ENCODE measurements around the gene IPMK. TPM values are rescaled to one million over a fixed set of nuclear protein-coding genes. Genes with fewer than 3 reads are reported as not detected.
A peak's percentile ranks its signal among the peaks of the same experiment; 100 is the strongest.

The IPMK gene
- total and polyA plus RNA-seq, 5 donors from 2014 or later, result 1.3 to 4.2 (median 2.1) TPM

DNA sequence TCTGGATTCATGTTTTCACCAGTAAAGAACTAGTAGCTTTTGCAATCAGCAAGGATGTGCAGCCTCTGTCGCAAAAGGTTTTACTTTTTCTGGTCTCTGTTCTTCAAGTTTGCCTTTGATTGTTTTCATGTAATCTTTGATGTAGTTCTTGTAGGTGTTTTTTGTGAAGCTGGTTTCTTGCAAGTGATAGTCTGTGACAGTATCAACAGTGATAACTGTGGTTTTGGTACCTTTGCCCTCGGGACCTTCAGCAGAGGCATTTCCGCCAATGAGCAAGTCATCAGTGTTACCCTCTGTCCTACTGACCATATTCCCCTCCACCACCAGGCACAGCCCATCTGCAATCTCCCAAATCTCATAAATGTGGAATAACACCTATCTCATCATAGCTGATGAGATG lies 55.1 kb downstream of the IPMK start:
- Histone ChIP-seq H3K9me3 (ENCODE audit: control insufficient read depth in 2 of 2, low read length in 2 of 2) (no peaks in the 10 kb centered on the region), H3K27ac (ENCODE audit: insufficient read depth, low read length, poor library complexity, severe bottlenecking) (no peak overlapping the region), H3K27me3 (ENCODE audit: control insufficient read depth, insufficient read depth, low read length) (no peaks in the 10 kb centered on the region), H3K36me3 (ENCODE audit: control insufficient read depth, insufficient read depth, low read length) (no peaks in the 10 kb centered on the region), H3K4me3 (ENCODE audit: low read depth, low read length) (no peak overlapping the region), H3K4me1 (ENCODE audit: control insufficient read depth, insufficient read depth, low read length, poor library complexity, severe bottlenecking) (no peaks in the 10 kb centered on the region)
- H3K9me3 Mint-ChIP-seq, result peaks cover 0 to 3% (median 0%) of the 10 kb centered on the region in 7 donors
- H3K27me3 Mint-ChIP-seq, result no peaks in the 10 kb centered on the region
- no peak overlapping the region for H3K27ac Mint-ChIP-seq
- ATAC-seq (ENCODE audit: low read depth in 2 of 2), result no peak
- peaks cover 0 to 13% (median 8%) of the 10 kb centered on the region in 4 donors for H3K4me1 Mint-ChIP-seq
- no peak for DNase-seq
- peaks cover 38% of the 10 kb centered on the region for H3K36me3 Mint-ChIP-seq
- H3K4me3 Mint-ChIP-seq, result peak overlapping the region in 1 of 4 donors; percentile 2

DNA sequence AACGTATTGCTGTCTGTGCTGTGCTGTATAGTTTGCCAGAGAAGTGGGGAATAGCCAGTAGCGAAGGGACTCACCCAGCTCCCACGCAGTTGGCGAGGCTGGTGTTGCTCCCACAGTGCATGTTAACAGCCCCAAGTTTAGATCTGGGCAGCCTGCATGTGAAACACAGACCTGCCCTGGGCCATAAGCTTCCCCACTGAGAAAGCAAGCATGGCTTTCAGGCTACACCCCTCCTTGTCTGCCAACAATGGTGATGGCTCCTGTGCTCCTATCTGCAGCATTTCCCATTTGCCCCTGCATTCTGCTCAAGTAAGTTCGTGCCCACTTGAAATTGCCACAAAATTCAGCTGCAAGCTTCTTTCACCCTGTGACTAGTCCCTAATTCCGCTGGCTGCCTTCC lies 57.5 kb downstream of the IPMK start:
- H3K27me3 Mint-ChIP-seq, result no peaks in the 10 kb centered on the region
- H3K36me3 ChIP-seq (ENCODE audit: control insufficient read depth, insufficient read depth, low read length), result no peaks in the 10 kb centered on the region
- H3K27ac Mint-ChIP-seq, result no peak overlapping the region
- no peaks in the 10 kb centered on the region for H3K4me1 ChIP-seq (ENCODE audit: control insufficient read depth, insufficient read depth, low read length, poor library complexity, severe bottlenecking)
- H3K27me3 ChIP-seq (ENCODE audit: control insufficient read depth, insufficient read depth, low read length), result no peaks in the 10 kb centered on the region
- no peak overlapping the region for H3K27ac ChIP-seq (ENCODE audit: insufficient read depth, low read length, poor library complexity, severe bottlenecking)
- DNase-seq (no peak), ATAC-seq (ENCODE audit: low read depth in 2 of 2) (no peak)
- H3K4me1 Mint-ChIP-seq, result peaks cover 0 to 11% (median 7%) of the 10 kb centered on the region in 4 donors
- no peaks in the 10 kb centered on the region for H3K9me3 ChIP-seq (ENCODE audit: control insufficient read depth in 2 of 2, low read length in 2 of 2)
- H3K4me3 Mint-ChIP-seq, result no peak overlapping the region
- peaks cover 0 to 3% (median 0%) of the 10 kb centered on the region in 7 donors for H3K9me3 Mint-ChIP-seq
- H3K36me3 Mint-ChIP-seq, result peaks cover 35% of the 10 kb centered on the region
- no peak overlapping the region for H3K4me3 ChIP-seq (ENCODE audit: low read depth, low read length)

DNA sequence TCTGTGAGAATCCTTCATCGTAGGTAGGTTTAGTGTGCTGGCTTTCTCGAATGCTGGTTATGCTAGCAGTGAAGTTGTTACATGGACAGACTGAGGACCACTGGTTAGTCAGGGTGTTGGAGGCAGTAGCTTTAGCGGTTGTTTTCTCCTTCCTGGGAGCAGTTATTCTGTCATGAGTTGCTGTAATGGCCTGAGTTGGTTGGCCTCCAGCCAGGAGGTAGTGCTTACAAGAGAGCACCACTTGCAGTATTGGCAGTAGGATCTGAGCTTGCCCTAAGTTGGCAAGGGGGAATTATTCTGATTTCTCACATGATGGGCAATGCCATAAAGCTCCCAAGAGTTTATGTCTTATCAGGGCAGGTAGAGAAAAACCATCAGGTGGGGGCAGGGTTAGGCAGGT lies 58.0 kb downstream of the IPMK start:
- Histone ChIP-seq H3K27me3 (ENCODE audit: control insufficient read depth, insufficient read depth, low read length) (no peaks in the 10 kb centered on the region), H3K9me3 (ENCODE audit: control insufficient read depth in 2 of 2, low read length in 2 of 2) (no peaks in the 10 kb centered on the region), H3K27ac (ENCODE audit: insufficient read depth, low read length, poor library complexity, severe bottlenecking) (no peak overlapping the region), H3K36me3 (ENCODE audit: control insufficient read depth, insufficient read depth, low read length) (no peaks in the 10 kb centered on the region), H3K4me1 (ENCODE audit: control insufficient read depth, insufficient read depth, low read length, poor library complexity, severe bottlenecking) (no peaks in the 10 kb centered on the region), H3K4me3 (ENCODE audit: low read depth, low read length) (no peak overlapping the region)
- Mint-ChIP-seq H3K4me1 (peaks cover 0 to 9% (median 5%) of the 10 kb centered on the region in 4 donors), H3K27me3 (no peaks in the 10 kb centered on the region), H3K9me3 (peaks cover 0 to 3% (median 0%) of the 10 kb centered on the region in 7 donors), H3K4me3 (no peak overlapping the region), H3K36me3 (peaks cover 31% of the 10 kb centered on the region), H3K27ac (no peak overlapping the region)
- DNase-seq, result no peak
- no peak for ATAC-seq (ENCODE audit: low read depth in 2 of 2)

DNA sequence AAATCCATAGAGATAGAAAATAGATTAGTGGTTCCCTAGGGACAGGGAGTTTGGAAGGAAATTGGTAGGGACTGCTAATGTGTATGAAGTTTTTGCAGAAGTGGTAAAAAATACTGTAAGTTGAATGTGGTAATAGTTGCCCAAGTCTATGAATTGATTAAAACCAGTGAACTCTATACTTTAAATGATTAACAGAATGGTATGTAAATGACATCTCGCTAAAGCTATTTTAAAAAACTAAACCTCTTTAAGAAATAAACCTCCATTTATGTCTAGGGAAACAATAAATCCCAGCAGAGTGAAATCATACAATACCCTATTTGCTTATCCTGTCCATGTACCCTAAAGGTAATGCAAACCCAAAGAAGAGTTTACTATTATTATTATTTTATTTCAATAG lies 61.4 kb downstream of the IPMK start:
- DNase-seq (no peak), ATAC-seq (ENCODE audit: low read depth in 2 of 2) (no peak)
- H3K36me3 ChIP-seq (ENCODE audit: control insufficient read depth, insufficient read depth, low read length), result no peaks in the 10 kb centered on the region
- no peak overlapping the region for H3K27ac ChIP-seq (ENCODE audit: insufficient read depth, low read length, poor library complexity, severe bottlenecking)
- no peaks in the 10 kb centered on the region for H3K27me3 ChIP-seq (ENCODE audit: control insufficient read depth, insufficient read depth, low read length)
- Mint-ChIP-seq H3K27me3 (no peaks in the 10 kb centered on the region), H3K4me1 (peaks cover 0 to 2% (median 0%) of the 10 kb centered on the region in 4 donors), H3K27ac (no peak overlapping the region), H3K9me3 (peaks cover 0 to 2% (median 0%) of the 10 kb centered on the region in 7 donors), H3K36me3 (peaks cover 25% of the 10 kb centered on the region), H3K4me3 (no peak overlapping the region)
- no peaks in the 10 kb centered on the region for H3K4me1 ChIP-seq (ENCODE audit: control insufficient read depth, insufficient read depth, low read length, poor library complexity, severe bottlenecking)
- no peak overlapping the region for H3K4me3 ChIP-seq (ENCODE audit: low read depth, low read length)
- no peaks in the 10 kb centered on the region for H3K9me3 ChIP-seq (ENCODE audit: control insufficient read depth in 2 of 2, low read length in 2 of 2)

DNA sequence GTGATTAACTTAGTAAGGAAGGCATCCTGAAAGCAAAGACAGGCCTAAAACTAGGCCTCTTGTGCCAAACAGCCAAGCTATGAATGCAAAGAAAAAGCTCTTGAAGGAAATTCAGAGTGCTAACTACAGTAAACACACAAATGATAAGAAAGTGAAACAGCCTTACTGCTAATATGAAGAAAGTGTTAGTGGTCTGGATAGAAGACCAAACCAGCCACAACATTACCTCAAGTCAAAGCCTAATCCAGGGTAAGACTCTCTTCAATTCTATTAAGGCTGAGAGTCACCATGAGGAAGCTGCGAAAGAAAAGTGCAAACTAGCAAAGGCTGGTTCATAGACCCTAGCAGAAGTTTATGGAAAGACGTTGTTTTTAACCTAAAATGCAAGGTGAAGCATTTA lies 66.0 kb downstream of the IPMK start:
- peaks cover 0 to 2% (median 0%) of the 10 kb centered on the region in 4 donors for H3K4me1 Mint-ChIP-seq
- Histone ChIP-seq H3K27me3 (ENCODE audit: control insufficient read depth, insufficient read depth, low read length) (no peaks in the 10 kb centered on the region), H3K4me3 (ENCODE audit: low read depth, low read length) (no peak overlapping the region), H3K4me1 (ENCODE audit: control insufficient read depth, insufficient read depth, low read length, poor library complexity, severe bottlenecking) (no peaks in the 10 kb centered on the region), H3K36me3 (ENCODE audit: control insufficient read depth, insufficient read depth, low read length) (no peaks in the 10 kb centered on the region), H3K9me3 (ENCODE audit: control insufficient read depth in 2 of 2, low read length in 2 of 2) (no peaks in the 10 kb centered on the region), H3K27ac (ENCODE audit: insufficient read depth, low read length, poor library complexity, severe bottlenecking) (no peak overlapping the region)
- ATAC-seq (ENCODE audit: low read depth in 2 of 2) (no peak), DNase-seq (no peak)
- no peak overlapping the region for H3K4me3 Mint-ChIP-seq
- H3K9me3 Mint-ChIP-seq, result no peaks in the 10 kb centered on the region
- peaks cover 17% of the 10 kb centered on the region for H3K36me3 Mint-ChIP-seq
- no peak overlapping the region for H3K27ac Mint-ChIP-seq
- H3K27me3 Mint-ChIP-seq, result no peaks in the 10 kb centered on the region

DNA sequence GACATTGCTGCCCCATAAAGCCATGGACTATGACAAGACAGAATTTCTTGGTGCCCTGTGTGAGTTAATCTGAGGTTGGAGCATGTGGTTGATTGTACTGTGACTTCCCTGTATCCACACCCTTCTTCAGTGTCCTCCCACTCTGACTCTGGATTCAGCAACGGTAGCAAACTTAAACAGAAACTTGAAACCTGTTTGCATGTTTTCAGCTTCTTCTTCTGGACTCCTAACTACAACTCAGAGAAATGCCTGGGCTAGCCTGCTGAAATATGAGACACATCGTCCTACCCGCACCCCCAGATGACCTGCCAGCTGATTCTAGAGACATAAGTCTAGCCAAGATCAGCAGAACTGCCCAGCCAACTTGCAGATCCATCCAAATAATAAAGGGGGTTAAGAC lies 78.4 kb downstream of the IPMK start:
- Mint-ChIP-seq H3K27me3 (peaks cover 19% of the 10 kb centered on the region), H3K4me1 (peaks cover 0 to 2% (median 0%) of the 10 kb centered on the region in 4 donors), H3K36me3 (peaks cover 5% of the 10 kb centered on the region), H3K4me3 (no peak overlapping the region), H3K27ac (no peak overlapping the region), H3K9me3 (peaks cover 0 to 3% (median 0%) of the 10 kb centered on the region in 7 donors)
- H3K27ac ChIP-seq (ENCODE audit: insufficient read depth, low read length, poor library complexity, severe bottlenecking), result no peak overlapping the region
- H3K36me3 ChIP-seq (ENCODE audit: control insufficient read depth, insufficient read depth, low read length), result no peaks in the 10 kb centered on the region
- DNase-seq (no peak), ATAC-seq (ENCODE audit: low read depth in 2 of 2) (no peak)
- H3K27me3 ChIP-seq (ENCODE audit: control insufficient read depth, insufficient read depth, low read length), result no peaks in the 10 kb centered on the region
- no peaks in the 10 kb centered on the region for H3K4me1 ChIP-seq (ENCODE audit: control insufficient read depth, insufficient read depth, low read length, poor library complexity, severe bottlenecking)
- no peak overlapping the region for H3K4me3 ChIP-seq (ENCODE audit: low read depth, low read length)
- H3K9me3 ChIP-seq (ENCODE audit: control insufficient read depth in 2 of 2, low read length in 2 of 2), result no peaks in the 10 kb centered on the region

DNA sequence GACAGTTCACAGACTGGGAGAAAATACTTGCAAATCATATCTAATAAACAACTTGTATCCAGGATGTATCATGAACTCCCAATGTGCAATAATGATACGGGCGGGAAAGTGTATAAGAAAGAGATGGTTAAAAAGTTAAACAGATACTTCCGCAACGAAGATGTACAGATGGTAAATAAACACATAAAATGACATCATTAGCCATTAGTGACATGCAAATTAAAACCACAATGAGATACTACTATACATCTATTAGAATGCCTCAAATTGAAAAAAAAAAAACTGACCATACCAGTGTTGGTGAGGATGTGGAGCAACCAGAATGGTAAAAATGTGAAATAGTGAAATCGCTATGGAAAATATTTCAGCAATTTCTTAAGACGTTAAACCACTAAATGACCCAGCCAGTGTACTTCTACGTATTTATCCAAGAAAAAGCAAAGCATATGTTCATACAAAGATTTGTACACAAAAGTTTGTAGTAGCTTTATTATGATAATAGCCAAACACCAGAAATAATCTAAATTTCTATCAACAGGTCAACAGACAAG lies 83.5 kb downstream of the IPMK start:
- H3K9me3 ChIP-seq (ENCODE audit: control insufficient read depth in 2 of 2, low read length in 2 of 2), result no peaks in the 10 kb centered on the region
- Mint-ChIP-seq H3K4me1 (peaks cover 0 to 2% (median 0%) of the 10 kb centered on the region in 4 donors), H3K36me3 (no peaks in the 10 kb centered on the region), H3K9me3 (peaks cover 0 to 3% (median 0%) of the 10 kb centered on the region in 7 donors), H3K4me3 (no peak overlapping the region), H3K27ac (no peak overlapping the region), H3K27me3 (peaks cover 24% of the 10 kb centered on the region)
- H3K27me3 ChIP-seq (ENCODE audit: control insufficient read depth, insufficient read depth, low read length), result peaks cover 4% of the 10 kb centered on the region
- no peaks in the 10 kb centered on the region for H3K36me3 ChIP-seq (ENCODE audit: control insufficient read depth, insufficient read depth, low read length)
- H3K4me3 ChIP-seq (ENCODE audit: low read depth, low read length), result no peak overlapping the region
- DNase-seq (no peak), ATAC-seq (ENCODE audit: low read depth in 2 of 2) (no peak)
- no peak overlapping the region for H3K27ac ChIP-seq (ENCODE audit: insufficient read depth, low read length, poor library complexity, severe bottlenecking)
- H3K4me1 ChIP-seq (ENCODE audit: control insufficient read depth, insufficient read depth, low read length, poor library complexity, severe bottlenecking), result no peaks in the 10 kb centered on the region

DNA sequence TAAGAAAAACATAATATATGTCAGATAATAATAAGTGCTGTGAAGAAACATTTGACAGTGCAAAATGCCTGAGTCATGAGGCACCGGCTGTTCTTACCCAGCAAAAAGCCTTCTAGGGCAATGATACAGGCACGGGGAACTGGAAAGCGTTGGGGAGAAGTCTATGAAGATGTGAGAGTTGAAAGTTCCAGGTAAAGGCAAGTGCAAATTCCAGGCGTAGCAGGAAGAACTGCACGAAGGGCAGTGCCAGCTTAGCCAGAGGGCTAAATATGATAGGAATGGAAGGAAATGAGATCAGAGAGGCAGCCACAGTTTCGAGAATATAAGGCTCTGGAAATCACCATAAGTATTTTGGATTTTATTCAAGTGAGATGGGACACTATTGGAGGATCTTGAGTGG lies 87.0 kb downstream of the IPMK start:
- peaks cover 9% of the 10 kb centered on the region for H3K27me3 Mint-ChIP-seq
- Histone ChIP-seq H3K36me3 (ENCODE audit: control insufficient read depth, insufficient read depth, low read length) (no peaks in the 10 kb centered on the region), H3K27ac (ENCODE audit: insufficient read depth, low read length, poor library complexity, severe bottlenecking) (no peak overlapping the region), H3K4me3 (ENCODE audit: low read depth, low read length) (no peak overlapping the region), H3K9me3 (ENCODE audit: control insufficient read depth in 2 of 2, low read length in 2 of 2) (no peaks in the 10 kb centered on the region), H3K27me3 (ENCODE audit: control insufficient read depth, insufficient read depth, low read length) (peaks cover 4% of the 10 kb centered on the region), H3K4me1 (ENCODE audit: control insufficient read depth, insufficient read depth, low read length, poor library complexity, severe bottlenecking) (no peaks in the 10 kb centered on the region)
- no peak for ATAC-seq (ENCODE audit: low read depth in 2 of 2)
- no peak for DNase-seq
- H3K4me1 Mint-ChIP-seq, result no peaks in the 10 kb centered on the region
- peaks cover 0 to 1% (median 0%) of the 10 kb centered on the region in 7 donors for H3K9me3 Mint-ChIP-seq
- H3K4me3 Mint-ChIP-seq, result no peak overlapping the region
- no peak overlapping the region for H3K27ac Mint-ChIP-seq
- no peaks in the 10 kb centered on the region for H3K36me3 Mint-ChIP-seq
